Body of pancreas (tissue), 4 donors: ENCODE data around the gene CSDE1.

Experiments used
- POLR2A ChIP-seq, 3 donors: fragments of 450-650 bp; IDR thresholded peaks; one replicate each; pipeline ENCODE4 v1.6.1; 2016; ENCODE audit warnings: antibody characterized with exemption in 3 of 3, mild to moderate bottlenecking in 2 of 3
- TF ChIP-seq, protein P1 (sequence below), 7 experiments: fragments of 450-650 bp in 4 of 7; fragments of 200-600 bp in 3 of 7; sonication (generic) in 3 of 7; IDR thresholded peaks; one replicate each; pipeline ENCODE4 v1.5.1; 2016 to 2019; ENCODE audit warnings: antibody characterized with exemption in 7 of 7

- TF ChIP-seq, protein P1, sequence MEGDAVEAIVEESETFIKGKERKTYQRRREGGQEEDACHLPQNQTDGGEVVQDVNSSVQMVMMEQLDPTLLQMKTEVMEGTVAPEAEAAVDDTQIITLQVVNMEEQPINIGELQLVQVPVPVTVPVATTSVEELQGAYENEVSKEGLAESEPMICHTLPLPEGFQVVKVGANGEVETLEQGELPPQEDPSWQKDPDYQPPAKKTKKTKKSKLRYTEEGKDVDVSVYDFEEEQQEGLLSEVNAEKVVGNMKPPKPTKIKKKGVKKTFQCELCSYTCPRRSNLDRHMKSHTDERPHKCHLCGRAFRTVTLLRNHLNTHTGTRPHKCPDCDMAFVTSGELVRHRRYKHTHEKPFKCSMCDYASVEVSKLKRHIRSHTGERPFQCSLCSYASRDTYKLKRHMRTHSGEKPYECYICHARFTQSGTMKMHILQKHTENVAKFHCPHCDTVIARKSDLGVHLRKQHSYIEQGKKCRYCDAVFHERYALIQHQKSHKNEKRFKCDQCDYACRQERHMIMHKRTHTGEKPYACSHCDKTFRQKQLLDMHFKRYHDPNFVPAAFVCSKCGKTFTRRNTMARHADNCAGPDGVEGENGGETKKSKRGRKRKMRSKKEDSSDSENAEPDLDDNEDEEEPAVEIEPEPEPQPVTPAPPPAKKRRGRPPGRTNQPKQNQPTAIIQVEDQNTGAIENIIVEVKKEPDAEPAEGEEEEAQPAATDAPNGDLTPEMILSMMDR (IDR thresholded peaks at IDR 0.05) = no peak
- TF ChIP-seq POLR2A (IDR thresholded peaks at IDR 0.05) = no peak
Observed at GRCh38 chr1:114694540-114695310, 63.1 kb downstream of the CSDE1 start.
